GM21619 (cell line): Measurements from ENCODE around the gene HTR3D.
"Not testable (repeated sequence)": the region's sequence is repeated elsewhere in the genome, so short reads cannot be mapped to it uniquely, and the experiment has no call there.

ENCODE experiments used
- ATAC-seq: cut with Tn5 transposase; IDR thresholded peaks from one replicate; pipeline ENCODE4 v1.9.1; 2021; ENCODE audit not compliant: unreplicated experiment

The HTR3D gene

GRCh38 chr3:184031187-184031792, at the start of gene HTR3D:
HTR3D (plus strand) TSS chr3:184031742; CDS start chr3:184031742, 0 bp downstream.
- ATAC-seq, result no peak

- no peak for ATAC-seq
Measured at GRCh38 chr3:183981990-183982644, 49.4 kb upstream of the HTR3D start.

DNA sequence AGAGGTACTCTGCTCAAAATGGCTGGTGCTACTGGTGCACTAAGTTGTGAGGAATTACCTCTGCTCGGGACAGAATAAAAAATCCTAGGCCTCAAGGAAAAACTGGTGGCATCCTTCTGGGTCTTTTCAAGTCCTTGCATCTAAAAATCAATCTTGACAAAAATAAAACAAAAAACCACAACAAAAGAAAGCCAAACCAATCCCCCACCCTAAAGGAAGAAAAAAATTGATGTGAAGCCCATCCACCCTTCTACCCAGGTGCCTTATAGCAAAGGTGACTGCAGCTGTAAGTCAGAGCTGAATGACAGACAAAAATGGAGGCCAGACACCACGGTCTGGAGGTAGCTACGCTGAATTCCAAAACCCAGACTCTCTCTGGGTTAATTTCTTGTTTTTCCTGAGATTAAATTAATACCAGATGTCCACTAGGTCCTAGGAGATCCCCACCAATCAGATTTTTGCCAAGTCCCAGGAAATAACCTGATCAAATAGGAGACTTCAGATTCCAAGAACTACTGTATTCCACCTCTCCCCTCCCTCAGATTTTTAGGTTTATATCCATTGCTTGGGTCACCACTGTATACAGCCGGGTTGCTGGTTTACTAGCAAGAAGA, 47.3 kb upstream of the HTR3D start:
- ATAC-seq, result no peak

GRCh38 chr3:183984749-183985729, 46.5 kb upstream of the HTR3D start:
- no peak for ATAC-seq

DNA sequence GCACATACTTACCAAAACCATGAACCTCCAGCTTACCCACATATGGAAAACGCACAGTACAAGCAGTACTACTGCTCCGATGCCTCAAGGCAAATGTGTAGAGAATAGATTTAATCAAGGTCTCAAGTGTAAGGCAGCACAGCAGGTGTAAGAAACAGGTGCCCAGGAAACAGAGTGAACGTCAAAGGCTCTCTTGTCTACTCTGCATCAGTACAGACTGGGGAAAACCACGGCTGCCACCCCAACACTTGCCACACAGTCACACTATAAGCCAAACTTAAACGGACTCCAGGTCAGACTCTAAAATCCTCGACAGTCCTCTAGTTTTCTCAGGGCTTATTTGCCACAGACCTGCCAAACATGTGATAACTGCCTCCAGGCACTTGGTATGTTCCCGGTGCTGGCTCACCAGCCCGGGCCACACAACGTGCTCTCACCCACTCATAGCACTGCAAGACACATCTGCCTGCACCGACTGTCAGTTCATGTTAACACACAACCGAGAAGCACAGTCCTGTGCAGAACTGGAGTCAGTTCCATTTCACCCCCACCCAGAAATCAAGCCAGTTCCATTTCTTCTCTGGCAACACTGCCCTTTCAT, 44.4 kb upstream of the HTR3D start:
- ATAC-seq, result no peak

DNA sequence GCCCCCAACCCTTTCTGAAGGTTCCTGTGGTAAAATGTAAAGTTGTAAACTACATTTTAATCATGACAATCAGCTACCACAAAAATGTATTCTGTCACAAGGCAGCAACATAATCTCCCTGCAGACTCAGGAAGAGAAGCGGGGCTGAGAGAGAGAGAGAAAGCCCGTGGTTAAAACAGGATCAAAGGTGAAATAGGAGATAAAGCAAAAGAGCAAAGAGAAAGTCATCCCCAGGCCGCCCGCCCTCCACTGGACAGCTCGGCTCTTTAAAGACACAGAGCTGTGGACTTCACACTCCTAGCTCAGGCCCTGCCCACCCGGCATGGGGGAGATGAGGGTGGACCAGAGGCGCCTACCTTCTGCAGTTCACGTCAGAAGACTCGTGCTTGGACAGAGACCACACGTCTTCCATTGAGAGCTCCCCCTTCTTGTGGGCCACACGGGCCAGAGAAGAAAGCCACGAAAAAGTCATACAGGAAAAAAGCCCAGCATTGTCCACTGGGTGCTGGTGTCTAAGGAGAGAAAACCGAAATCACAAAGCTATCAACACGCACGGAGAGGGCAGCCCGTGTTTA, 43.2 kb upstream of the HTR3D start:
- no peak for ATAC-seq

DNA sequence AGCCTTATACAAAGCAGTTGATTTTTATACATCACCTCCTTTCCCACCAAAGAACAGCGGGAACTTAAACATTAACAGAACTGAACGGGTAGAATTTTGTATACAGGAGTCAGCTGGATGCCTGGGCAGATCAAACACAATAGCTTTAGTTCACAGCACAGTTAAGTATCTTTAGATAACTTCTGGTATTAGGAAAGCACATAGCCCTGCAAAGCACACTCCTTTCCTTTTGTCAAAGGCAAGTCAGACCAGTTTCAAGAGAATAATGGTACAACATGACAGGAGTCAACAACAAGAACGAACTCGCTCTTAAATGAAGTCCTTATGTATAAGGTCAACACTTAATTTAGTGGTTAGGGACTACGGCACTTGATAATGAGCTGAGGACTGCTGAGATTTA, 40.1 kb upstream of the HTR3D start:
- ATAC-seq, result no peak

- no peak for ATAC-seq
Measured at GRCh38 chr3:184001761-184002160, 29.8 kb upstream of the HTR3D start.

GRCh38 chr3:184002469-184002868, 29.1 kb upstream of the HTR3D start:
- ATAC-seq, result no peak

- ATAC-seq, result no peak
Measured at GRCh38 chr3:184003187-184003967, 28.2 kb upstream of the HTR3D start.

DNA sequence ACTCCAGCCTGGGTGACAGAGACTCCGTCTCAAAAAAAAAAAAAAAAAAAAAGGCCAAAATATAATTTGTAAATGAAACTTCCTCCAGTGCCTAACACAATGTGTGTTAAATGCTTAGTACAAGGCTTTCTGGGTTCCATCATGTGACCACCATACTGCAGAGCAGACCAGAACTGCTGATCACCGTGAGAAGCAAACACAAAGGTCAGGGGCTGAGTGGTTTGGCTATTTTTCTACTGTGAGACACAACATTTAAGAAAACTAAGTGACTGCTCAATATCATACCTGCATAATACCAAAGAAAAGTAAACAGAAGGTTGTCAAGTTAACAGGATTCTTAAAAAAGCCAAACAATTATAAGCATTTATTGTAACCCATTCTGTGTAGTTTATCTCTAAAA, 27.1 kb upstream of the HTR3D start:
- no peak for ATAC-seq

- ATAC-seq, result peak; percentile 81
Measured at GRCh38 chr3:184005941-184006507, 25.5 kb upstream of the HTR3D start.

DNA sequence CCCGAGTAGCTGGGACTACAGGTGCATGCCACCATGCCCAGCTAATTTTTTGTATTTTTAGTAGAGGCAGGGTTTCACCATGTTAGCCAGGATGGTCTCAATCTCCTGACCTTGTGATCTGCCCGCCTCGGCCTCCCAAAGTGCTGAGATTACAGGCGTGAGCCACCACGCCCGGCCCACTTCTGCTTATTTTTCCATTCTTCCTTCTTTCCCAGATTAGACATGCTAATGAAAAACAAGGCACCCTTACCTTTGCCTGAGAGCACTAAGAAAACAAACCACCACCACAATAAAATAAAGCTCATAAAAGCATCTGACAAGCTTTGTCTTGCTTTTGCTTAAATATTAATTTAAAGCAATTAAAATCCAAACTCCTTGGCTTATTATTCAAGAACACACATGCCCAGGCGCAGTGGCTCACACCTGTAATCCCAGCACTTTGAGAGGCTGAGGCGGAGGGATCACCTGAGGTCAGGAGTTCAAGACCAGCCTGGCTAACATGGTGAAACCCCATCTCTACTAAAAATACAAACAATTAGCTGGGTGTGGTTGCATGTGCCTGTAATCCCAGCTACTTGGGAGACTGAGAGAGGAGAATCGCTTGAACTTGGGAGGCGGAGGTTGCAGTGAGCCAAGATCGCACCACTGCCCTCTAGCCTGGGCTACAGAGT, 24.3 kb upstream of the HTR3D start:
- not testable (repeated sequence) for ATAC-seq

GRCh38 chr3:184008161-184008560, 23.4 kb upstream of the HTR3D start:
- ATAC-seq, result no peak

DNA sequence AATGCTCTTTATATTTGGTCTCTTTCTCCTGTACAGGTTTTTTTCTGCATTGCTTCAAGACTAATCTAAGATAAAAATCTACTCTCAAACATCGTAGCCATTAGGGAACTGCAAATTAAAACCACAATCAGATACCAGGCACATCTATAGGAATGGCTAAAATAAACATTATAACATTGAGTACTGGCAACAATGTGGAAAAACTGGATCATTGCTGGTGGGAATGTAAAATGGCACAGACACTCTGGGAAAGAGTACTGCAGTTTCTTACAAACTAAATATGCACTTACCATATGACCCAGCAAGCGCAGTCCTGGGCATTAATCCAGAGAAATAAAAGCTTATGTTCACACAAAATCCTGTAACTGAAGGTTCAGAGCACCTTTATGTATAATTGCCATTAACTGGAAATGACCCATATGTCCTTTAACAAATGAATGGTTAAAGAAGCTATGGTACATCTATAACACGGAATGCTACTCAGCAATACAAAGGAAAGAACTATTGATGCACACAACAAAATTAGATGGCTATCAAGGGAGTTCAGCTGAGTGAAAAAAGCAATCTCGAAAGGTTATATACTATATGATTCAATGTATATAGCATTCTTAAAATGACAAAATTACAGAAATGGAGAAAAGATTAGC, 20.2 kb upstream of the HTR3D start:
- ATAC-seq, result no peak

DNA sequence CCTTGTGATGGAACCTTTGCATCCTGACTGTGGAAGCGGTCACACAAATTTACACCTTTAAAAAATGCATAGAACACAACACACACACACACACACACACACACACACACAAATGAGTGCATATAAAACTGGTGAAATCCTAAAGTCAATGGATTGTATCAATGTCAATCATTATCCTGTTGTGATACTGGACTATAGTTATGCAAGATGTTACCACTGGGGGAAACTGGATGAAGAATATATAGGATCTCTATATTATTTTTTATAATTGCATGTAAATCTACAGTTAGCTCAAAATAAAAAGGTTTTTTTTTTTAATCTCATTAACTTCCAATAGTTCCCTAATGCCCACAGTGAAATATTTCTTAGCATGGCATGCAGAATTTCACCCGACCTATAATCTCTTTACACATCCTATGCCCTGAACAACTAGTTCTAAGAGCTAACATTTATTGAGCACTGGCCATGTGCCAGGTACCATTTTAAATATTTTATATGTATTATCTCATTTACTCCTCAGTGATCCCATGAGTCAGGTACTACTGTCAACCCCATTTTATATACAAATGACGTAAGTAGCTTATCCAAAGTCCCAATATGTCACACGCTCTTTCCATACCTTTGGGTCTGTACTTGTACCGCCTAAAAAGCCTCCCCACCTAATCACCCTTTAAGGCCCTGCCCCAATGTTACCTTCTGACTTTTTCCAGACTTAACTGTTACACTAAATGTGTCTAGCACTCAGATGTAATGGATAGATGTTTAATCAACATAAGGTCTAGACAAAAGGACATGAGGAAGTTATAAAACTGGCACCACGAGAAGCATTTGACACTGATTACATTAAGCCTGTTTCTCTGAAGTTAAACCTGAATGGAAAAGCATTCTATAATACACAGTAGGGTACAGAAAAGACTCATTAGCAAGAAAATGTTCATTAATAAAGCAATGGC, 19.3 kb upstream of the HTR3D start:
- ATAC-seq, result no peak

DNA sequence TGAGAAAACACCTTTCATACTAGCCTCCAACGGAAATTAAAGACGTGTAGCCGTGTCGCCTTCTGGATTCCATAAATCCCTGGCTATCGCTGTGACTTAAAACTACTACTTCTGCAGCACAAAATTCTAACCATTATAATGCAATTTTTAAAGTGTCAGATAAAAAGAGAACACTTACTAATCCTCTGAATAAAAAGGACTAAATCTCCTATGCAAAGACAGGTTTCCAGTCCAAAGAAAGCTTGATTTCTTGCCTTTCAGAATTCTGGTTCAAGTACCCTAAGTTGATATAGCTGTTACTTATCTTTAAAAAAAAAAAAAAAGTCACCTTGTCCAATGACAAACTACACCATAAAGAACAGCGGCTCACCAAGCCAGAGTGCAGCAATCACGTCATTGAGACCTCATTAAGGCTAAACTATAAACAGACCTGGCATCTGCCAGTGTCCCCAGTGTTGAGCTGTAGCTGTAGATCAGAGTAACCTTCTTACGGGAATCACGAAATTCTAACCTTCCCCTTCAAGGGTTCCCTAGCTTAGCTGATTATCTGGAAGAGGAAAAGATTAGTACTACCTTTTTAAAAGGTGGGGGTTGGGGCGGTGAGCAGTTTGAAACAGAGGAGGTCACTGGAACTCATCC, 16.0 kb upstream of the HTR3D start:
- ATAC-seq, result no peak
